H1 (cell line): ENCODE data around the gene GNG14. TPM values are rescaled to one million over a fixed set of nuclear protein-coding genes. Genes with fewer than 3 reads are reported as not detected.

Source experiments
- CTCF ChIA-PET: fragments of 300-600 bp; sonication (Branson Sonifier 250); formaldehyde crosslinking; loops from one replicate; lab custom pipeline; 2021; ENCODE audit not compliant: partially characterized antibody; lab: Charles Lee
- POLR2A ChIA-PET: fragments of 300-600 bp; sonication (Branson Sonifier 250); formaldehyde crosslinking; loops from one replicate; lab custom pipeline; 2021; ENCODE audit warnings: inconsistent platforms; ENCODE audit not compliant: partially characterized antibody; lab: Charles Lee
- DNase-seq, 2 experiments: peaks; one replicate each; pipeline versions ENCODE4 v3.0.0 to v3.0.0-alpha.2; 2010 to 2022; ENCODE audit warnings: low spot score in 2 of 2, low read depth in 1 of 2, mixed read lengths in 1 of 2
- FAIRE-seq: peaks from 2 replicates; lab custom pipeline; 2011; peaks lifted over from hg19 to GRCh38; lab: Jason Lieb, UNC
- H2AFZ ChIP-seq: 2 replicates; pipeline ENCODE4 v1.8.1; 2012; ENCODE audit warnings: low read length, inconsistent platforms
- H2AK5ac ChIP-seq: 2 replicates; pipeline ENCODE4 v1.6.1; 2013; ENCODE audit warnings: low read depth, low read length
- H2BK120ac ChIP-seq: replicated peaks from 2 replicates; pipeline ENCODE3; 2013; ENCODE audit warnings: low read depth, low read length, inconsistent platforms
- H2BK12ac ChIP-seq: 2 replicates; pipeline ENCODE4 v1.6.1; 2013; ENCODE audit warnings: low read depth, low read length
- H2BK15ac ChIP-seq: 2 replicates; pipeline ENCODE4 v1.6.1; 2013; ENCODE audit warnings: low read length
- H2BK20ac ChIP-seq: 2 replicates; pipeline ENCODE4 v1.6.1; 2013; ENCODE audit warnings: low read length
- H2BK5ac ChIP-seq: 2 replicates; pipeline ENCODE4 v1.6.1; 2013; ENCODE audit warnings: low read depth, low read length
- H3K14ac ChIP-seq: 2 replicates; pipeline ENCODE4 v1.6.1; 2013; ENCODE audit warnings: inconsistent platforms; ENCODE audit not compliant: insufficient read length
- H3K18ac ChIP-seq: 2 replicates; pipeline ENCODE4 v1.6.1; 2013; ENCODE audit warnings: low read length; ENCODE audit errors: extremely low read depth
- H3K23ac ChIP-seq: 2 replicates; pipeline ENCODE4 v1.6.1; 2013; ENCODE audit warnings: inconsistent platforms; ENCODE audit not compliant: insufficient read length
- H3K23me2 ChIP-seq: 2 replicates; pipeline ENCODE4 v1.6.1; 2013; ENCODE audit warnings: low read depth, low read length
- H3K27ac ChIP-seq: 2 replicates; pipeline ENCODE4 v1.6.1; 2011; ENCODE audit warnings: low read depth, low read length, inconsistent platforms
- H3K27me3 ChIP-seq, 4 experiments: replicated peaks in 1 of 4; 1 replicate in 1 of 4; 2 replicates in 3 of 4; pipeline versions ENCODE4 v1.6.1 to v1.8.1; 2011 to 2013; ENCODE audit warnings: low read length in 3 of 4, mild to moderate bottlenecking in 3 of 4, inconsistent platforms in 2 of 4, mixed read lengths in 2 of 4, moderate library complexity in 1 of 4; ENCODE audit not compliant: control insufficient read depth in 3 of 4, insufficient read depth in 3 of 4; ENCODE audit errors: extremely low read depth in 1 of 4
- H3K36me3 ChIP-seq, 4 experiments: 2 replicates each; pipeline versions ENCODE4 v1.6.1 to v1.8.1; 2011 to 2013; ENCODE audit warnings: mild to moderate bottlenecking in 4 of 4, low read length in 3 of 4, moderate library complexity in 2 of 4, control low read depth in 1 of 4, inconsistent platforms in 1 of 4; ENCODE audit not compliant: insufficient read depth in 4 of 4, control insufficient read depth in 2 of 4
- H3K4ac ChIP-seq: replicated peaks from 2 replicates; pipeline ENCODE3; 2013; ENCODE audit warnings: low read length, low read depth, mixed read lengths, inconsistent platforms; ENCODE audit not compliant: insufficient read length
- H3K4me1 ChIP-seq, 4 experiments: replicated peaks in 1 of 4; 1 replicate in 1 of 4; 2 replicates in 3 of 4; pipeline versions ENCODE4 v1.6.1 to v1.8.1; 2011 to 2013; ENCODE audit warnings: low read length in 3 of 4, inconsistent platforms in 2 of 4, mixed read lengths in 1 of 4; ENCODE audit not compliant: insufficient read depth in 4 of 4, control insufficient read depth in 3 of 4
- H3K4me2 ChIP-seq, 2 experiments: 2 replicates each; pipeline versions ENCODE4 v1.6.1 to v1.8.1; 2011 to 2013; ENCODE audit warnings: low read depth in 2 of 2, low read length in 2 of 2, control low read depth in 1 of 2, inconsistent platforms in 1 of 2, mild to moderate bottlenecking in 1 of 2; ENCODE audit not compliant: insufficient read depth in 1 of 2
- H3K4me3 ChIP-seq, 4 experiments: fragments of 200-600, 300-600 bp in 1 of 4; sonication (generic), shearing (Covaris generic), sonication (Bioruptor Twin) in 1 of 4; 2 replicates each; pipeline versions ENCODE4 v1.5.1 to v1.8.1; 2011 to 2016; ENCODE audit warnings: low read length in 4 of 4, low read depth in 3 of 4, control low read depth in 2 of 4, inconsistent platforms in 2 of 4, mild to moderate bottlenecking in 2 of 4, mixed read lengths in 1 of 4, moderate library complexity in 1 of 4; ENCODE audit not compliant: insufficient read depth in 2 of 4; ENCODE audit errors: extremely low read depth in 1 of 4
- H3K56ac ChIP-seq: replicated peaks from 2 replicates; pipeline ENCODE3; 2013; ENCODE audit warnings: low read depth, mild to moderate bottlenecking, mixed read lengths, low read length, inconsistent platforms; ENCODE audit not compliant: insufficient read length
- H3K79me1 ChIP-seq: 2 replicates; pipeline ENCODE4 v1.6.1; 2013; ENCODE audit warnings: low read depth, low read length, control low read depth
- H3K79me2 ChIP-seq, 2 experiments: 2 replicates each; pipeline versions ENCODE4 v1.6.1 to v1.8.1; 2012 to 2013; ENCODE audit warnings: low read length in 2 of 2, mild to moderate bottlenecking in 2 of 2, inconsistent platforms in 1 of 2; ENCODE audit not compliant: insufficient read depth in 2 of 2, control insufficient read depth in 1 of 2
- H3K9ac ChIP-seq, 4 experiments: replicated peaks in 1 of 4; 1 replicate in 1 of 4; 2 replicates in 3 of 4; pipeline versions ENCODE4 v1.6.1 to v1.8.1; 2011 to 2013; ENCODE audit warnings: low read depth in 3 of 4, low read length in 3 of 4, control low read depth in 2 of 4, mild to moderate bottlenecking in 2 of 4, moderate library complexity in 2 of 4, inconsistent platforms in 1 of 4; ENCODE audit errors: extremely low read depth in 1 of 4
- H3K9me3 ChIP-seq, 2 experiments: 2 replicates each; pipeline versions ENCODE4 v1.6.1 to v1.8.1; 2012 to 2013; ENCODE audit warnings: mild to moderate bottlenecking in 2 of 2, moderate library complexity in 2 of 2, control low read depth in 1 of 2, inconsistent platforms in 1 of 2, low read depth in 1 of 2, low read length in 1 of 2, mixed read lengths in 1 of 2; ENCODE audit not compliant: insufficient read depth in 2 of 2
- H4K20me1 ChIP-seq, 2 experiments: replicated peaks in 1 of 2; 2 replicates each; pipeline versions ENCODE3 to v1.8.1; 2011 to 2013; ENCODE audit warnings: inconsistent platforms in 2 of 2, low read length in 2 of 2, mild to moderate bottlenecking in 1 of 2; ENCODE audit not compliant: insufficient read depth in 2 of 2, control insufficient read depth in 1 of 2
- H4K5ac ChIP-seq: 2 replicates; pipeline ENCODE4 v1.6.1; 2013; ENCODE audit warnings: low read length, low read depth, mixed read lengths, inconsistent platforms; ENCODE audit not compliant: insufficient read length
- H4K8ac ChIP-seq: 2 replicates; pipeline ENCODE4 v1.8.0; 2013; ENCODE audit warnings: mild to moderate bottlenecking, moderate library complexity, low read length, inconsistent platforms; ENCODE audit not compliant: insufficient read depth; ENCODE audit errors: extremely low read depth
- H4K91ac ChIP-seq: replicated peaks from 2 replicates; pipeline ENCODE3; 2013; ENCODE audit warnings: low read length, mixed read lengths, inconsistent platforms; ENCODE audit not compliant: insufficient read length
- CHD2 ChIP-seq: IDR thresholded peaks from 2 replicates; pipeline ENCODE4 v1.6.1; 2012; ENCODE audit warnings: low read length, improper control_type of control experiment
- EGR1 ChIP-seq: IDR thresholded peaks from 2 replicates; pipeline ENCODE4 v1.6.1; 2011; ENCODE audit warnings: low read depth, low read length, borderline replicate concordance
- GTF2F1 ChIP-seq: IDR thresholded peaks from 2 replicates; pipeline ENCODE4 v1.6.1; 2012; ENCODE audit warnings: low read depth, low read length, improper control_type of control experiment, borderline replicate concordance
- MAX ChIP-seq: IDR thresholded peaks from 2 replicates; pipeline ENCODE4 v1.6.1; 2012; ENCODE audit warnings: inconsistent platforms
- SIRT6 ChIP-seq: IDR thresholded peaks from one replicate; pipeline ENCODE4 v1.7.1; 2012; ENCODE audit warnings: low read length, inconsistent platforms
- SIX5 ChIP-seq: IDR thresholded peaks from 2 replicates; pipeline ENCODE4 v1.6.1; 2011; ENCODE audit warnings: mild to moderate bottlenecking, low read depth, low read length
- SP1 ChIP-seq: IDR thresholded peaks from 2 replicates; pipeline ENCODE4 v1.6.1; 2011; ENCODE audit warnings: low read depth, low read length
- SP4 ChIP-seq: IDR thresholded peaks from 2 replicates; pipeline ENCODE4 v1.6.1; 2012; ENCODE audit warnings: low read length, inconsistent platforms
- USF2 ChIP-seq: IDR thresholded peaks from 2 replicates; pipeline ENCODE4 v1.6.1; 2011; ENCODE audit warnings: low read length, improper control_type of control experiment
- WGBS, 2 experiments: shearing (Covaris generic) in 1 of 2; methylation state at CpG; one replicate each; pipeline versions ENCODE4 v1.1.6 to v1.1.7; 2013 to 2015; ENCODE audit warnings: low lambda C conversion rate in 2 of 2, mixed read lengths in 2 of 2, inconsistent platforms in 1 of 2, low coverage in 1 of 2, missing lambda C conversion rate in 1 of 2; ENCODE audit not compliant: insufficient replicate concordance in 2 of 2, insufficient coverage in 1 of 2, insufficient read length in 1 of 2; ENCODE audit errors: extremely low coverage in 1 of 2, missing lambda C conversion rate in 1 of 2; 5-methylcytosine and 5-hydroxymethylcytosine counted together
- polyA plus RNA-seq, 7 experiments: library from polyadenylated mRNA; depleted of rRNA in 3 of 7; stranded (reverse) in 5 of 7; unstranded in 2 of 7; fragments of >200 nt in 5 of 7; fragments of 200-250 nt in 2 of 7; gene quantifications; 1 replicate in 5 of 7; 2 replicates in 1 of 7; 4 replicates in 1 of 7; pipeline versions ENCODE4 v1.2.1 to v1.2.3, GENCODE V29; 2011 to 2013; ENCODE audit warnings: missing spikeins in 2 of 7, mixed read lengths in 2 of 7
- total RNA-seq: library from RNA; stranded (reverse); fragmentation: NEBNext Ultra II Directional; extraction: Animal tissue kit (Norgen Biotek cat#: 25700); gene quantifications from 2 replicates; pipeline ENCODE4 v1.2.1, GENCODE V29; 2021

GNG14 gene
- total and polyA plus RNA-seq, 2 of the 8 experiments (the other 6 are each of a cell fraction or from before 2014, with no cell fraction given) = not detected

- Histone ChIP-seq H3K27ac (peak within 1 kb of the TSS; percentile 87), H4K5ac (peak within 1 kb of the TSS; percentile 77), H3K4me3 (peak within 1 kb of the TSS; percentile 80 to 93 (median 82)), H3K18ac (peak within 1 kb of the TSS; percentile 76), H3K9ac (peak within 1 kb of the TSS; percentile 76 to 97 (median 89)), H3K56ac (peak within 1 kb of the TSS; percentile 56), H4K20me1 (peaks cover 4 to 12% of the 10 kb centered on the region in 2 experiments), H3K4ac (peak within 1 kb of the TSS; percentile 40), H3K14ac (no peak within 1 kb of the TSS), H4K8ac (peak within 1 kb of the TSS; percentile 97; the same call in 1 of the 2 replicates), H3K4me1 (peaks cover 0 to 6% (median 2%) of the 10 kb centered on the region in 4 experiments; a peak in 5 of 7 replicates), H3K23me2 (peaks cover 10% of the 10 kb centered on the region), H3K79me1 (peaks cover 8% of the 10 kb centered on the region; the same call in 1 of the 2 replicates), H2BK15ac (no peak within 1 kb of the TSS; the same call in 1 of the 2 replicates), H3K9me3 (no peaks in the 10 kb centered on the region), H2BK20ac (no peak within 1 kb of the TSS), H3K79me2 (peaks cover 24 to 43% of the 10 kb centered on the region in 2 experiments), H3K27me3 (no peaks in the 10 kb centered on the region), H2AK5ac (0 out of 2 replicates have a peak within 1 kb of the TSS, but pooled peaks have one; percentile 42), H2BK5ac (peak within 1 kb of the TSS; percentile 87; the same call in 1 of the 2 replicates), H3K4me2 (peak within 1 kb of the TSS; percentile 93), H3K36me3 (peaks cover 0 to 13% (median 2%) of the 10 kb centered on the region in 4 experiments; a peak in 5 of 8 replicates), H2AFZ (peak within 1 kb of the TSS; percentile 70; the same call in 1 of the 2 replicates), H3K23ac (no peak within 1 kb of the TSS), H4K91ac (peak within 1 kb of the TSS; percentile 78), H2BK12ac (peak within 1 kb of the TSS; percentile 86; the same call in 1 of the 2 replicates), H2BK120ac (peak within 1 kb of the TSS; percentile 5)
- DNase-seq (peak; percentile 71 to 89), FAIRE-seq (no peak)
- 5% methylated on average over 28 of the region's 28 CpGs; no CpG with 5 or more reads in 1 of the 2 experiments for WGBS, 2 experiments
- POLR2A ChIA-PET = interaction anchor here (0.7 to 12.9 kb wide), 26 partner anchors 9 to 431 kb away, joined by 3 to 258 read pairs (median 6); partner anchors contain the start of genes BEST2, DHPS, FBXW9 and GCDH
- CTCF ChIA-PET = interaction anchor here (0.8 to 3.9 kb wide), 10 partner anchors 10 to 124 kb away, joined by 3 to 20 read pairs (median 4); partner anchors contain the start of gene TRIR
- TF ChIP-seq CHD2 = no peak
- 0 out of 2 replicates have a peak, but pooled peaks have one; percentile 48 for TF ChIP-seq SP1
- no peak for TF ChIP-seq SP4
- peak; percentile 44; the same call in 1 of the 2 replicates for TF ChIP-seq USF2
- no peak for TF ChIP-seq EGR1
- TF ChIP-seq GTF2F1 = 0 out of 2 replicates have a peak, but pooled peaks have one; percentile 16
- TF ChIP-seq MAX = peak; percentile 94
- TF ChIP-seq SIX5 = peak; percentile 69
- no peak for TF ChIP-seq SIRT6
Measured at GRCh38 chr19:12723641-12724426, 36.0 kb downstream of the GNG14 start, which contains the start of gene TNPO2. TNPO2 (minus strand) TSS chr19:12723932; CDS start chr19:12720977, 2,955 bp downstream.
